DOHH2 (cell line): ENCODE measurements around the gene ISG15.

Experiments used
- H3F3A ChIP-seq: fragments of 200-600 bp; sonication (generic), shearing (Covaris generic); 2 replicates; pipeline ENCODE4 v1.6.0; 2016; ENCODE audit warnings: antibody characterized with exemption, mild to moderate bottlenecking; ENCODE audit not compliant: control insufficient read depth, insufficient read depth
- H3K27ac ChIP-seq: fragments of 200-600 bp; sonication (generic); 2 replicates; pipeline ENCODE4 v1.5.1; 2014; ENCODE audit warnings: low read depth, mild to moderate bottlenecking, low read length, moderate library complexity
- H3K27me3 ChIP-seq: fragments of 200-600 bp; sonication (generic); 2 replicates; pipeline ENCODE4 v1.6.1; 2014; ENCODE audit warnings: mild to moderate bottlenecking, low read length, mixed read lengths; ENCODE audit not compliant: control insufficient read depth
- H3K36me3 ChIP-seq: fragments of 200-600 bp; sonication (generic); 2 replicates; pipeline ENCODE4 v1.6.1; 2014; ENCODE audit warnings: mild to moderate bottlenecking, low read length, moderate library complexity, mixed read lengths; ENCODE audit not compliant: control insufficient read depth
- H3K4me1 ChIP-seq: fragments of 200-600 bp; sonication (generic); 2 replicates; pipeline ENCODE4 v1.6.1; 2014; ENCODE audit warnings: mild to moderate bottlenecking, low read length, mixed read lengths; ENCODE audit not compliant: control insufficient read depth
- H3K4me2 ChIP-seq: fragments of 200-600 bp; sonication (generic); 2 replicates; pipeline ENCODE4 v1.6.0; 2014; ENCODE audit warnings: mild to moderate bottlenecking, low read length, moderate library complexity
- H3K4me3 ChIP-seq: fragments of 200-600 bp; sonication (generic); 2 replicates; pipeline ENCODE4 v1.5.1; 2014; ENCODE audit warnings: mild to moderate bottlenecking, low read length, mixed read lengths
- H3K79me2 ChIP-seq: fragments of 200-600 bp; sonication (generic); 2 replicates; pipeline ENCODE4 v1.6.1; 2014; ENCODE audit warnings: mild to moderate bottlenecking, low read length, mixed read lengths; ENCODE audit not compliant: control insufficient read depth
- H3K9me2 ChIP-seq: fragments of 200-600 bp; sonication (generic); replicated peaks from 2 replicates; pipeline ENCODE4 v1.6.1; 2014; ENCODE audit warnings: mild to moderate bottlenecking, low read length, mixed read lengths; ENCODE audit not compliant: control insufficient read depth
- H3K9me3 ChIP-seq: fragments of 200-600 bp; sonication (generic); 2 replicates; pipeline ENCODE4 v1.6.1; 2014; ENCODE audit warnings: antibody characterized with exemption, low read length, mixed read lengths; ENCODE audit not compliant: control insufficient read depth, insufficient read depth
- H4K20me1 ChIP-seq: fragments of 200-600 bp; sonication (generic); 2 replicates; pipeline ENCODE4 v1.6.0; 2014; ENCODE audit warnings: low read depth, mild to moderate bottlenecking, antibody characterized with exemption, low read length, moderate library complexity; ENCODE audit not compliant: control insufficient read depth, insufficient read depth
- EZH2phosphoT487 ChIP-seq: fragments of 200-600 bp; sonication (generic); IDR thresholded peaks from 2 replicates; pipeline ENCODE4 v1.6.1; 2017; ENCODE audit warnings: borderline replicate concordance, mild to moderate bottlenecking, antibody characterized with exemption, low read length, moderate library complexity, mixed read lengths
- TF ChIP-seq, protein P1 (sequence below): fragments of 200-600 bp; sonication (generic); IDR thresholded peaks from one replicate; pipeline ENCODE4 v1.5.1; 2014; ENCODE audit warnings: antibody characterized with exemption, mild to moderate bottlenecking, low read depth, low read length; ENCODE audit not compliant: poor library complexity, severe bottlenecking

Gene ISG15

GRCh38 chr1:1050577-1051052 is 37.3 kb downstream of the ISG15 start:
- no peaks in the 10 kb centered on the region for H3F3A ChIP-seq
- H3K9me2 ChIP-seq = no peaks in the 10 kb centered on the region
- H3K4me3 ChIP-seq = no peak overlapping the region
- no peaks in the 10 kb centered on the region for H3K9me3 ChIP-seq
- H3K79me2 ChIP-seq = no peaks in the 10 kb centered on the region
- H3K27me3 ChIP-seq = no peaks in the 10 kb centered on the region
- H3K4me2 ChIP-seq = no peak overlapping the region
- TF ChIP-seq EZH2phosphoT487 = no peak
- TF ChIP-seq, protein P1, sequence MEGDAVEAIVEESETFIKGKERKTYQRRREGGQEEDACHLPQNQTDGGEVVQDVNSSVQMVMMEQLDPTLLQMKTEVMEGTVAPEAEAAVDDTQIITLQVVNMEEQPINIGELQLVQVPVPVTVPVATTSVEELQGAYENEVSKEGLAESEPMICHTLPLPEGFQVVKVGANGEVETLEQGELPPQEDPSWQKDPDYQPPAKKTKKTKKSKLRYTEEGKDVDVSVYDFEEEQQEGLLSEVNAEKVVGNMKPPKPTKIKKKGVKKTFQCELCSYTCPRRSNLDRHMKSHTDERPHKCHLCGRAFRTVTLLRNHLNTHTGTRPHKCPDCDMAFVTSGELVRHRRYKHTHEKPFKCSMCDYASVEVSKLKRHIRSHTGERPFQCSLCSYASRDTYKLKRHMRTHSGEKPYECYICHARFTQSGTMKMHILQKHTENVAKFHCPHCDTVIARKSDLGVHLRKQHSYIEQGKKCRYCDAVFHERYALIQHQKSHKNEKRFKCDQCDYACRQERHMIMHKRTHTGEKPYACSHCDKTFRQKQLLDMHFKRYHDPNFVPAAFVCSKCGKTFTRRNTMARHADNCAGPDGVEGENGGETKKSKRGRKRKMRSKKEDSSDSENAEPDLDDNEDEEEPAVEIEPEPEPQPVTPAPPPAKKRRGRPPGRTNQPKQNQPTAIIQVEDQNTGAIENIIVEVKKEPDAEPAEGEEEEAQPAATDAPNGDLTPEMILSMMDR = no peak
- H4K20me1 ChIP-seq = no peaks in the 10 kb centered on the region
- H3K4me1 ChIP-seq = no peaks in the 10 kb centered on the region
- no peaks in the 10 kb centered on the region for H3K36me3 ChIP-seq
- H3K27ac ChIP-seq = no peak overlapping the region

DNA sequence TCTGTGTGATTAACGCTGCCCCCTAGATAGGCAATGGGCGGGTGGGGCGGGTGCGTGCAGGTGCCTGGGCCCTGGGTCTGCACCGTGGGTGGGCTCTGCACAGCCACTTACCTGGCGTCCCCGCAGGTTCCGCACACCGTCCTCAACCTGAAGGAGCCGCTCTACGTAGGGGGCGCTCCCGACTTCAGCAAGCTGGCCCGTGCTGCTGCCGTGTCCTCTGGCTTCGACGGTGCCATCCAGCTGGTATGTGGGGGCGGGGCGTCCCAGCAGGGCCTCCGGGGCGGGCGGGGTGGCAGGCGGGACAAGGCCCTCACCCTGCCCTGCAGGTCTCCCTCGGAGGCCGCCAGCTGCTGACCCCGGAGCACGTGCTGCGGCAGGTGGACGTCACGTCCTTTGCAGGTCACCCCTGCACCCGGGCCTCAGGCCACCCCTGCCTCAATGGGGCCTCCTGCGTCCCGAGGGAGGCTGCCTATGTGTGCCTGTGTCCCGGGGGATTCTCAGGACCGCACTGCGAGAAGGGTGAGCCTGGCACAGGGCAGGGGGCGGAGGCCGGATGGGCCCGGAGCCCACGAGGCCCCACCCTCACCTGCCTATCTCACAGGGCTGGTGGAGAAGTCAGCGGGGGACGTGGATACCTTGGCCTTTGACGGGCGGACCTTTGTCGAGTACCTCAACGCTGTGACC is 38.0 kb downstream of the ISG15 start:
- Histone ChIP-seq H4K20me1 (no peaks in the 10 kb centered on the region), H3K4me2 (no peak overlapping the region), H3K4me3 (no peak overlapping the region), H3K36me3 (no peaks in the 10 kb centered on the region), H3K27ac (no peak overlapping the region), H3F3A (no peaks in the 10 kb centered on the region), H3K27me3 (no peaks in the 10 kb centered on the region), H3K9me2 (no peaks in the 10 kb centered on the region), H3K79me2 (no peaks in the 10 kb centered on the region), H3K4me1 (no peaks in the 10 kb centered on the region), H3K9me3 (no peaks in the 10 kb centered on the region)
- no peak for TF ChIP-seq EZH2phosphoT487
- TF ChIP-seq, protein P1 = no peak

DNA sequence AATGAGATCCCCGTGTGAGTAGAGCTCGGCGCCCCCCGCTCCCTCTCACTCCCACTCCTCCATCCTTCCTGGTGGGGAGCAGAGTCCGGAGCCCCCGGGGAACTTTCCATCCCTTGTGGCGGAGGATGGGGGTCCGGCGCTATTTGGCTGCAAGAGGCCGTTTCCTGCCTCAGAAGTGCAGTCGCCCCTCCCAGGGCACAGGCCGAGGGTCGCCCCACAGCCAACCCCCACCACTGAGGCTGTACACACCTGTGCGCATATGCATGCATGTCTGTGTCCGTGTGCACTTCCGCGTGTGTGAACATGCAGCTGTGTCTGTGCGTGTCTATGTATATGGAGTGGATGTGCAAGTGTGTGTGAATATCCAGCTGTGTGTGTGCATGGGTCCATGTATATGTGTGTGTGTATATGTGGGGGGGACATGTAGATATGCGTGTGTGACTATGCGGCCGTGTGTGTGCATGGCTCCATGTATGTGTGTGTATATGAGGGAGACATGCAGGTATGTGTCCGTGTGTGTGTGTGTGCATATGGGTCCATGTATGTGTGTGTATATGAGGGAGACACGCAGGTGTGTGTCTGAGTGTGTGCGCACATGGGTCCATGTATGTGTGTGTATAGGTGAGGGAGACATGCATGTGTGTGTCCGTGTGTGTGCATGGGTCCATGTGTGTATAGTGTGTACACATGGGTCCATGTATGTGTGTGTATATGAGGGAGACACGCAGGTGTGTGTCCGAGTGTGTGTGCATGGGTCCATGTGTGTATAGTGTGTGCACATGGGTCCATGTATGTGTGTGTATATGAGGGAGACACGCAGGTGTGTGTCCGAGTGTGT is 38.9 kb downstream of the ISG15 start:
- H3K27ac ChIP-seq = no peak overlapping the region
- H3K9me2 ChIP-seq = no peaks in the 10 kb centered on the region
- H3K27me3 ChIP-seq = no peaks in the 10 kb centered on the region
- H3K36me3 ChIP-seq = no peaks in the 10 kb centered on the region
- H3K9me3 ChIP-seq = no peaks in the 10 kb centered on the region
- no peak overlapping the region for H3K4me2 ChIP-seq
- H4K20me1 ChIP-seq = no peaks in the 10 kb centered on the region
- no peak overlapping the region for H3K4me3 ChIP-seq
- H3F3A ChIP-seq = no peaks in the 10 kb centered on the region
- no peaks in the 10 kb centered on the region for H3K4me1 ChIP-seq
- H3K79me2 ChIP-seq = no peaks in the 10 kb centered on the region
- TF ChIP-seq, protein P1 = no peak
- TF ChIP-seq EZH2phosphoT487 = no peak
